ENCODE results near the gene TPST2.

Gene TPST2

DNA sequence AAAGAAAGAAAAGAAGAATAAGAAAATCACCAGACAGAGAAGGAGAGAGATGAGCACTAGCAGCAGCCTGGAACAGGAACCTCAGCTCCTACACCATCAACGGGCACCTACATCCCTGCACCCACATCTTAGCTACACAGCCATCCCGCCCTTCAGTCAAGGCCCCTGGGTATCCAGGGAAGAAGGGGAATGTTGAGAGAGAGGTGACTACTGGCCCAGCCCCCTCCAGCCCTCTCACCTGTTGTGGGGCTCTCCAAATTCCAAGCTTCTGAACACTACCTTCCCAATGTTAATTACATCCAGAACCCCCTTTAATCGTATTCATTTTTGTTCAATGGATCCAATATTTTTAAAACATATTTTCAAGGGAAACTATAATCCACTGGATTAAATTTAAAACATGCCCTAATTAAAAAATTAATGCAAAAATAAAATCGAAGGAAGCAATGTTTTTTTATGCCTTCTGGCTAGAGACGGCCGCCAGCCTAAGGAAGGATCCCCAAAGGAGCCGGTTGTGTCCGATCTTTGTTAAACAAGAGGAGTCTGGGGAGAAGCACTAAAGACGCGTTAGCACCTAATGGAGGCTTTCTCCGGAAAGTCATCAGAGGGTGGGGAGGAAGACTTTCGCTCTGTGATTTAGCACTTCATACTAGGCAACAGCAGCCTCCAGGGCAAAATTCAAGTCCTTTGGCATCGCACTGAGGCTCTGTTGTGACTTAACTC lies 9.5 kb downstream of the TPST2 start:
- Histone ChIP-seq H3K36me3 (ENCODE audit: insufficient read depth) (no peaks in the 10 kb centered on the region), H3K4me1 (ENCODE audit: low read depth, poor library complexity, severe bottlenecking) (peaks cover 56% of the 10 kb centered on the region), H3K27me3 (ENCODE audit: insufficient read depth, low read depth) (no peaks in the 10 kb centered on the region), H3K79me2 (ENCODE audit: insufficient read depth, low read depth) (peaks cover 84% of the 10 kb centered on the region), H3K27ac (peak overlapping the region; percentile 56; the same call in 1 of the 2 replicates), H4K20me1 (ENCODE audit: insufficient read depth) (no peaks in the 10 kb centered on the region), H3K4me2 (peak overlapping the region; percentile 71; the same call in 1 of the 2 replicates), H3K4me3 (IDR thresholded peaks at IDR 0.05; ENCODE audit: insufficient read depth, low read depth, low read length) (no peak overlapping the region), H3K9ac (no peak overlapping the region), H2AFZ (ENCODE audit: low read depth) (no peak overlapping the region)
- TF ChIP-seq, protein P1, sequence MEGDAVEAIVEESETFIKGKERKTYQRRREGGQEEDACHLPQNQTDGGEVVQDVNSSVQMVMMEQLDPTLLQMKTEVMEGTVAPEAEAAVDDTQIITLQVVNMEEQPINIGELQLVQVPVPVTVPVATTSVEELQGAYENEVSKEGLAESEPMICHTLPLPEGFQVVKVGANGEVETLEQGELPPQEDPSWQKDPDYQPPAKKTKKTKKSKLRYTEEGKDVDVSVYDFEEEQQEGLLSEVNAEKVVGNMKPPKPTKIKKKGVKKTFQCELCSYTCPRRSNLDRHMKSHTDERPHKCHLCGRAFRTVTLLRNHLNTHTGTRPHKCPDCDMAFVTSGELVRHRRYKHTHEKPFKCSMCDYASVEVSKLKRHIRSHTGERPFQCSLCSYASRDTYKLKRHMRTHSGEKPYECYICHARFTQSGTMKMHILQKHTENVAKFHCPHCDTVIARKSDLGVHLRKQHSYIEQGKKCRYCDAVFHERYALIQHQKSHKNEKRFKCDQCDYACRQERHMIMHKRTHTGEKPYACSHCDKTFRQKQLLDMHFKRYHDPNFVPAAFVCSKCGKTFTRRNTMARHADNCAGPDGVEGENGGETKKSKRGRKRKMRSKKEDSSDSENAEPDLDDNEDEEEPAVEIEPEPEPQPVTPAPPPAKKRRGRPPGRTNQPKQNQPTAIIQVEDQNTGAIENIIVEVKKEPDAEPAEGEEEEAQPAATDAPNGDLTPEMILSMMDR (conservative IDR thresholded peaks at IDR 0.05; ENCODE audit: low read depth, low read length) = no peak

DNA sequence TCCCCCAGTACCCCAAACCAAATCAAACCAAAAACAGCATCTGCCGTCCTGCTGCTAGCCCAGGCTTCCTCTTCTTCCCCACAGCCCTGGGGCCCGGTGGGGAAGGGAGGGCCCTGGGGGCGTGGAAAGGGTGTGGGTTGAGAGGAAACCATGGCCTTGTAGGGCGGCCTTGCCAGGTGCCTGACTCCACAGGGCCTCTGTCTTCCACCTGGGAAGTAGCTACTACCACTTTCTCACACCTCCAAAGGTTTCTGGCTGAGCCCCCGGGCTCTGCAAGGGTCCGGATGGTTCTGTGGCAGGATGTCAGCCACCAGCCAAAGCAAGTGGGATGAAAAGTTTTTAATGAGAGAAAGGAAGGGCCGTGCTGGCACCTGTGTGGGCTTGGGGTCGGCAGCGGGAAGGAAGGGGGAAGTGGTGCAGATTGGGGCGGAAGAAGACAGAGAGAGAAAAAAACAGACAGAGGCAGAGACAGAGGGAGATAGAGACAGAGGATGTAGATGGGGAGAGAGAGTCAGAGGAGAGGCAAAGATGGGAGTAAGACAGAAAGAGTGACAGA lies 10.5 kb downstream of the TPST2 start:
- no peaks in the 10 kb centered on the region for H4K20me1 ChIP-seq (ENCODE audit: insufficient read depth)
- H3K27me3 ChIP-seq (ENCODE audit: insufficient read depth, low read depth) = no peaks in the 10 kb centered on the region
- peak overlapping the region; percentile 71 for H3K4me2 ChIP-seq
- H3K27ac ChIP-seq = peak overlapping the region; percentile 56
- H3K79me2 ChIP-seq (ENCODE audit: insufficient read depth, low read depth) = peaks cover 84% of the 10 kb centered on the region
- peaks cover 53% of the 10 kb centered on the region for H3K4me1 ChIP-seq (ENCODE audit: low read depth, poor library complexity, severe bottlenecking)
- TF ChIP-seq, protein P1 (conservative IDR thresholded peaks at IDR 0.05; ENCODE audit: low read depth, low read length) = no peak
- H3K36me3 ChIP-seq (ENCODE audit: insufficient read depth) = no peaks in the 10 kb centered on the region
- H3K4me3 ChIP-seq (IDR thresholded peaks at IDR 0.05; ENCODE audit: insufficient read depth, low read depth, low read length) = no peak overlapping the region
- H2AFZ ChIP-seq (ENCODE audit: low read depth) = no peak overlapping the region
- H3K9ac ChIP-seq = peak overlapping the region; percentile 18; the same call in 1 of the 2 replicates

DNA sequence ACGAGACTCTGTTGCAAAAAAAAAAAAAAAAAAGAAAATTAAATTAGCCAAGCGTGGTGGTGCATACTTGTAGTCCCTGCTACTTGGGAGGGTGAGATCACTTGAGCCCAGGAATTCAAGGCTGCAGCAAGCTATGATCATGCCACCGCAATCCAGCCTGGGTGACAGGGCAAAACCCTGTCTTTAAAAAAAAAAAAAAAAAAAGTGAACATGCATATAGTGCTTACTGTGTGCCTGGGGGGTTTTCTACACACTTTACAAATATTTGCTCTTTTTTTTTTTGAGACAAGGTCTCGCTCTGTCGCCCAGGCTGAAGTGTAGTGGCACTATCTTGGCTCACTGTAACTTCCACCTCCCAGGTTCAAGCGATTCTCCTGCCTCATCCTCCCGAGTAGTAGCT lies 12.9 kb downstream of the TPST2 start:
- Histone ChIP-seq H2AFZ (ENCODE audit: low read depth) (no peak overlapping the region), H3K79me2 (ENCODE audit: insufficient read depth, low read depth) (peaks cover 81% of the 10 kb centered on the region; the same call in 1 of the 2 replicates), H3K4me3 (IDR thresholded peaks at IDR 0.05; ENCODE audit: insufficient read depth, low read depth, low read length) (no peak overlapping the region), H3K27me3 (ENCODE audit: insufficient read depth, low read depth) (no peaks in the 10 kb centered on the region), H3K27ac (no peak overlapping the region), H3K9ac (no peak overlapping the region), H4K20me1 (ENCODE audit: insufficient read depth) (no peaks in the 10 kb centered on the region), H3K4me1 (ENCODE audit: low read depth, poor library complexity, severe bottlenecking) (peaks cover 47% of the 10 kb centered on the region), H3K36me3 (ENCODE audit: insufficient read depth) (no peaks in the 10 kb centered on the region), H3K4me2 (no peak overlapping the region)
- TF ChIP-seq, protein P1 (conservative IDR thresholded peaks at IDR 0.05; ENCODE audit: low read depth, low read length) = no peak

DNA sequence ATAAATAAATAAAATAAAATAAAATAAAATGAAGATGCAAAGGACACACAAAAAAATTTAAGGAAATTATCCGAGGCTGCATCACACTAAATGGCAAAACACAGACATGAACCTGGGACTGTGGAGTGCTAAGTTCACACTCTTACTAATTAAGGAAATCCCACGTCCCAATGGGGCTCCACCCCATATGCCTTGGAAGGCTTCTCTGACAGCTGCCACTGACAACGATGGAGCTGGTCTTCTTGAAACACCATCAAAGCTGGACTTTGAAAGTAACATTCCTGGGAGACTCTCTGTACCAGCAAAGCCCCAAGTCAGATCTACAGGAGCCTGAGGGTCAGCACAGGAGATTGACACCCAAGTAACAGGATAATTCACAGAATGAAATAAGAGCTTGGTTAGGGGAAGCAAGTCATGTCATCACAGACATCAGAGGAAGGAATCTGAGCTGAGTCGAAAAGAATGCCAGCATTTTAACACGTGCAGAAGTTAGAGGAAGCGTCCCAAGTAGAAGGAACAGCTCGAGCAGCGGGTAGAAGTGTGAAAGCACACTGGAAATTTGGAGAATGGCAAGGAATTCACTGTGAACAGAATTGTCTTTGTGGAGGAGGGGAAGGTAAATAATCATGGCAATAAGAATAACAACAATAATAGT lies 13.8 kb downstream of the TPST2 start:
- H2AFZ ChIP-seq (ENCODE audit: low read depth) = no peak overlapping the region
- peaks cover 81% of the 10 kb centered on the region for H3K79me2 ChIP-seq (ENCODE audit: insufficient read depth, low read depth)
- TF ChIP-seq, protein P1 (conservative IDR thresholded peaks at IDR 0.05; ENCODE audit: low read depth, low read length) = no peak
- no peak overlapping the region for H3K4me3 ChIP-seq (IDR thresholded peaks at IDR 0.05; ENCODE audit: insufficient read depth, low read depth, low read length)
- H3K9ac ChIP-seq = no peak overlapping the region
- H3K4me1 ChIP-seq (ENCODE audit: low read depth, poor library complexity, severe bottlenecking) = peaks cover 41% of the 10 kb centered on the region
- H4K20me1 ChIP-seq (ENCODE audit: insufficient read depth) = no peaks in the 10 kb centered on the region
- no peaks in the 10 kb centered on the region for H3K36me3 ChIP-seq (ENCODE audit: insufficient read depth)
- no peak overlapping the region for H3K4me2 ChIP-seq
- no peak overlapping the region for H3K27ac ChIP-seq
- H3K27me3 ChIP-seq (ENCODE audit: insufficient read depth, low read depth) = no peaks in the 10 kb centered on the region
